Stimulated activated CD4-positive, alpha-beta T cell treated with anti-CD3 and anti-CD28 coated beads, TNF-alpha, amount 100 ng/mL, for 4 hours (primary cell): ENCODE measurements around the gene ZNF385A.
"Not testable (repeated sequence)": the region's sequence is repeated elsewhere in the genome, so short reads cannot be mapped to it uniquely, and the experiment has no call there.

Experiments used
- DNase-seq, 3 experiments: peaks; one replicate each; pipeline ENCODE4 v3.0.0-alpha.2; 2020; ENCODE audit warnings: low read depth in 3 of 3

The ZNF385A gene

GRCh38 chr12:54356228-54356627, 28.3 kb downstream of the ZNF385A start:
- DNase-seq: no peak

DNA sequence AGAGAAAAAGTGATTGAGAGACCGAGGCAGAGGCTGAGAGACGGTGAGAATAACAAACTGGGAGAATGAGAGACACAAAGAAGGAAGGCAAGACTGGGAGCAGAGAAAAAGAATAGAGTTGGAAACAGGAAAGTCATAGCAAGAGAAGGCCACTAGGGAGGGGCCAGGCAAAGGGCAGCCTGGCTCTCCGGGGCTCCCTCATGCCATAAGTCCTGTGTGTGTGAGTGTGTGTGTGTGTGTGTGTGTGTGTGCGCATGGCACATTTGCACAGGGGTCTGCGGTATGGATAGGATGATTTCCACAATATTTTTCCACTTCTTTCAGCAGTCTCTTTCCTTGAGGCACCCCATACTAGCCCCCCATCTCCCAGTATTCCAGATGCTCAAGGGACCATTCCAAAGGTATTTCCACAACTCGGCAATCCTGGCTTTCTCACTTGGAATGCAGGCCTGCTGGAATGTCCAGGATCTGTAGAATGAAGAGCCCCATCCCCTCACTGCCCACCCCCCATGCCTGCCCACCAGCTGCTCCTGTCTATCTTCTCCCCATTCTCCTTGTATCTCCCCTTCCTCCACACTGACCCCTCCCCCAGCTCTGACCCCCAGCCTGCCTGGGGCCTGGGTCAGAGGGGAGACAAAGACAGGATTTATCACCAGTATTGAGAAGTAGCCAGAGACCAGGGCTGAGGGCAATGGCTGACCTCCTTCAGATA, 29.3 kb downstream of the ZNF385A start:
- no peak for DNase-seq

DNA sequence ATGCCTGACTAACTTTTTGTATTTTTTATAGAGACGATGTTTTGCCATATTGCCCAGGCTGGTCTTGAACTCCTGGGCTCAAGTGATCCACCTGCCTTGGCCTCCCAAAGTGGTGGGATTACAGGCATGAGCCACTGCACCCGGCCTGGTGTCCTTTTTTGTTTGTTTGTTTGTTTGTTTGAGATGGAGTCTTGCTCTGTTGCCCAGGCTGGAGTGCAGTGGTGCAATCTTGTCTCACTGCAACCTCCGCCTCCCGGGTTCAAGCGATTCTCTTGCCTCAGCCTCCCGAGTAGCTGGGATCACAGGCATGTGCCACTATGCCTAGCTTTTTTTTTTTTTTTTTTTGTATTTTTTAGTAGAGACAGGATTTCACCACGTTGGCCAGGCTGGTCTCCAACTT, 30.3 kb downstream of the ZNF385A start:
- DNase-seq: not testable (repeated sequence)

- no peak for DNase-seq
Measured at GRCh38 chr12:54352891-54353874, 31.4 kb downstream of the ZNF385A start.

DNA sequence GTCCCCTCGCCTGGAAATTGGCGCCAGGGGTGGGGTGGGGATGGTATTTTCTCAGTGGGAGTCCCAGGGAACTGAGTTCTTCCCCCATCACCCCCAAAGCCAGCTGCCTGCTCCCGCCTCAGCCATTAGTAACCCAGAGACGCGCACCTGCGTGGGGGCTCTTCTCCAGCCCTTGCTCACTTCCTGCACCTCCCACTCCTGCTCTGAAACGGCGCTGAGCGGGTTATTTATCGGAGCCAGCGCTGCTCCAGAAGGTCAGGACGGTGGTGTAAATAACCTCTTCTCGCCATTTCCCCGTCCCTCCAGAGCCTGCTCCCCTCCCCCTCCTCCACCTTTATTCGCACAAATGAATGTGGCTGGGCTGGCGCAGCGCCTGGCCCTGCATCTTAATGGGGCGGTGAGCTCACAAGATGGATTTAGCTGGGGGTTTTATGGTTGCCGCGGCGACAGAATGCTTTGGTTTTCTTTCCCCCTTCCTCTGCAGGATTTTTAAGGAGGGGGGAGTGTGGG, 32.5 kb downstream of the ZNF385A start:
- DNase-seq: peak in 2 of 3 experiments; percentile 27 to 29

GRCh38 chr12:54351341-54351740, 33.2 kb downstream of the ZNF385A start:
- DNase-seq: no peak

DNA sequence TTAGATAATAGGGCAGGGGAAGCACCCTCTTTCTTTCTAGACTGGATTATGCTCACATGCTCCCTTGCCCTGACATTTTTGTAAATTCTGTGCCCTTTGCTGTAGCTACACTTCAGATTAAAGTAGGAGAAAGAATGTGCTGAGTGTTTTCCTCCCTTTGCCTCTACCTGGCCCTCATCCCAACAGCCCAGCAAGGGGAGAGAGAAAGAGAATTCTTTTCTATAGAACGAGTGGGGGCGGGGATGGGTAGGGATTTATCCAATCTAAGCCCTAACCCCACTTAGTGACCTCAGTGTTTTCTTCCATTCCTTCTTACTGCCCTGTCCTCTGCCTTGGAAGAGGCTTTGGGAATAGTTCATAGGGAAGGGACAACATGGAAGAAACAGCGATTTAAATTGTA, 33.8 kb downstream of the ZNF385A start:
- DNase-seq: no peak

DNA sequence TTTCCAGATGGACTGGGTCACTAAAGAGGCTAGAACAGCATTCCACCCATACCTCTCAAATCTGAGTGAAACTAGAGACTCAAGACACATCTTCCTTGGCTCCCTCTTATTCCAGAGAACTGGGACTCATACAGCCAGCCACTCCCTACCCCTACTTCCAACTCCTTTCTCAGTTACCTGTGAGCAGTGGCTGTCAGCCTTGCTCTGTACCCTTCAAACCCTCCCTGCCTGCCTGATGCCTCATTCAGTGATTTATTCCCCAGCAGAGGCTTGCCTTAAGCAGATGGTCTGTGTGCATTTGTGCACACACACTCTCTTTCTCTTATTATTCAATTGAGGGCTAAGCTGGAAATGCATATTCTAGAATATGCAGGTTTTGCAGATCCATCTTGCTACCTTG, 34.9 kb downstream of the ZNF385A start:
- no peak for DNase-seq

DNA sequence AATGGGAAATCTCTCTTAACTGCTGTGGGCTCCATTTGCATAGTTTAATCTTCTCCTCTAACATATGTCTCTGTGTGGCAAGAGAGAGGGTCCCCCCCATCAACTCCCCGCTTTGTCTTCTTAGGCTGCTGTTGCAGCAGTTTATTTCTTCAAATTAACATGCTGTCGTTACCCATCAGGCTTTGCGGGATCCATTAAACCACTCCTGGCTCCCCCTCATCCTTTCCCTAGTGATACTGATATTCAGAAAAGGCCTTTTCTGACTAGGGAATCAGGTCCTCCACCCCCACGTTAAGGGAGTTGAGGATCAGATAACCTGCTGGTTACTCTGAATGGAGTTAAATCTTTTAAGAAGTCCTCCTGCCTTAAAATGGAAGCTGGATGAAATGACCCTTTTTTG, 35.5 kb downstream of the ZNF385A start:
- DNase-seq: no peak

GRCh38 chr12:54341378-54342300, 42.9 kb downstream of the ZNF385A start:
- DNase-seq: no peak

GRCh38 chr12:54340846-54341245, 43.7 kb downstream of the ZNF385A start:
- DNase-seq: no peak

GRCh38 chr12:54338698-54339296, 45.7 kb downstream of the ZNF385A start:
- no peak for DNase-seq

- no peak for DNase-seq
Measured at GRCh38 chr12:54337854-54338650, 46.5 kb downstream of the ZNF385A start.

DNA sequence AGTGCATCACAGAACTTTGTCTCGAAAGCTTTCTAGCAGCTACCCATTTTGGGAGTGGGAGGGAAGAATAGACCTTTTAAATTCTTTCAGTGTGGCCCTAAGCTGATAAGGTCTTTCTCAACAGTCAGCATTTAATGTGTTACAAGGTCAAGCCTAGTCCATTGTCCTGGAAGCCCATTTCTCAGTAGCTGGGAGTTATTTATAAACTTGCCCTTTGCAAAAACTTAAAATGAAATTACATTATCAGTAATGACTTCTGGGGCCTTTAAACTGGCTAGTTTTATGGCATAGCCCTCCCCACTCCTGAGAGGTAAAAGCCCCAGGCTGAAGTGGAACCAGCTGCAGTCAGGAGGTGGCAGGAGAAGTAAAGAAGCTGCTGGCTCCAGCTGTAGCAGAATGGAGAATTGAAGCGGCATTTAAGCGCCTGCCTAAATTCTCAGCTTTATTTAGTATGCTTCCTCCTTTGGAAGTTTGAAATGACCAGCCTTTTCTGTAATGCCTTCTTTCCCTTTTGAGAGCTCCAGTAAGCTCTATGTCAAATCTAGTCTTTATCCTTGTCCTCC, 47.2 kb downstream of the ZNF385A start:
- no peak for DNase-seq

- DNase-seq: no peak
Measured at GRCh38 chr12:54333420-54334034, 51.0 kb downstream of the ZNF385A start.

DNA sequence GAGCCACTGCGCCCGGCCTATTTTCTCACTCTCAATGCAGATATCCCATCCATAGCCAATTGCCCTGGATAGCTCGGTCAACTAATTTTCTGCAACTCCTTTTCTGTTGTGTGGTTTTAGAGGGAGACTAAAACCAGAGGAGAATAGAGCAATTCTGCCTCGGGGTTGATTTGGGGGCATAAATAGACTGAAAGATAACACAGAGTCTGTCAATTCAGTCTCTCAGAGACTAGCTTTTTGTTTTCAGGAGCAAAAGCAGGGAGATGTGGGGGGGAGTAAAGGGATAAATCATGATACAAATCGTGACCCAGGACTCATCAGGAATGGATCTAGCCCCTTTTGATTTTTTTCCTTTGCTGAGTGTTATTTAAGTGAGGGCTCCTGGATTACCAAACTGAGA, 53.1 kb downstream of the ZNF385A start:
- no peak for DNase-seq

DNA sequence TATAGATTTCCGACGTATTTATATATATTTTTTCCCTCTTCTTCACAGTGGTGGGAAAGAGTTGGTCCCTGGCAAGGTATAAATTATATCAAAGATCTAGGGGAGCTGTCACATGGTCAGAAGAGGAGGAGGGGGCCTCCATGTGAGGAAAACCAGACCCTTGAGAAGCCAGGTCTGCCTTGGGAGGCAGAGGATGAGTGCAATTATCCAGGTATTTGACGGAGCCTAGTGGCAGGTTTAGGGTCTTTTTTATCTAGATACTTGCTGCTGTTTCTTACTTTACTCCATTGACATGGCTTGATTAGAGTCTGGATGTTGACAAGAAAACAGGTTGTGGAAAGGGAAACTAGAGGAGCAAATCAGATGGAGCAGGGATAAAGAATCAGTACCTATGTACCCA, 54.1 kb downstream of the ZNF385A start:
- DNase-seq: no peak

DNA sequence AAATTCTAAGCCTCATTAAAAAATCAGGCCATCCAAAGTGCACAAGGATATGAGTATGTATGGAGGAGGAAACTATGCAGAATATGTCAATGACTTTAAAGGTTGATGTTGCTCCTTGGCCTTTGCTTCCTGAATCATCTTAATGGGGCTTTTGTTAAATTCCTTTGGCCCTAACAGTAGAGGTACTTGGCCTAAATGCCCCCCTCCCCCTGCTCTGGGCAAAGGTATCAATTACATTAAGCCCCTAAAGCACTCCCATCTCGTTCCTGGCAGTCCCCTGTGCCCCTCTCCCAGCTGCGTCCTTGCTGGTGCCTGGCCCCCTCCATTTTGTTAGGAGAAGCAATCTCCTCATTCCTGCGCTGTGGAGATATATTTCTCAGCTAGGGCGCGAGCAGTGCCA, 54.8 kb downstream of the ZNF385A start:
- no peak for DNase-seq

DNA sequence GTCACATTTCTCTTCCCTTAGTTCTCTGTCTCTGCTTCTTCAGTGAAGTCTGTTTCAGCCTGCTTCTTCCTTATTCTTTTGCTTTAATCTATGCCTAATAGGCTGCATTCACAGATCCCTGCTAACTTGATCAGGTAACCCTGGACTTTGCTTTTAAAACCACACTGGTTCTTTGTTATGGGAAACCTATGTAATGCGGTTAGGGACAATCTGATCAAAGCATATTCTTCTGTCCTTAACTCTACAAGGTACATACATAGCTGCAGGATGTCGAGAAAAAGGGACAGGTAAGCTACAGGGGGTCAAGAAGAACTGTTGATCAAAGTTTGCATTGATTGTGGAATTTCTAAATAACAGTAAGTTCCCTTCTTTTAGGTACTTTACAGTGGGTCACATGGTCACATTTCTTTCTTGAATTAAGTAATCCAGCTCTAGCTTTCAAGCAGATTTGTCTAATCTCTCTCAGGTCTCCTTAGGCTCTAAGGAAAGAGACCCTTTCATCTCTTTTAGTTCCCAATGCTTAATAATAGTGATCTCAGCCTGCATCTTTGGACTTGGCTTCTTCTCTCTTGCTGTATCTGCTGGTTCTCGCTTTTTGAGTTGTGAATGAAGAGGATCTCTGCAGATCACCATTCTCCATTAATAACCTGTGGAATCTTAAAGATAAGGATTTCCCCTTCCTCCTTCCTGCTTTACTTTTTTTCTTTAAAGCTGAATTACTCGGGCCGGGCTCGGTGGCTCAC, 55.8 kb downstream of the ZNF385A start:
- DNase-seq: no peak
